GM18868 (cell line): Measurements from ENCODE around the gene OSBPL10.
"Not testable (repeated sequence)": the region's sequence is repeated elsewhere in the genome, so short reads cannot be mapped to it uniquely, and the experiment has no call there.

ENCODE experiments used
- ATAC-seq: cut with Tn5 transposase; IDR thresholded peaks from one replicate; pipeline ENCODE4 v1.9.1; 2021; ENCODE audit warnings: mild to moderate bottlenecking, moderate library complexity; ENCODE audit not compliant: unreplicated experiment

Gene OSBPL10

GRCh38 chr3:31817411-31817966, 163.6 kb downstream of the OSBPL10 start:
- no peak for ATAC-seq

DNA sequence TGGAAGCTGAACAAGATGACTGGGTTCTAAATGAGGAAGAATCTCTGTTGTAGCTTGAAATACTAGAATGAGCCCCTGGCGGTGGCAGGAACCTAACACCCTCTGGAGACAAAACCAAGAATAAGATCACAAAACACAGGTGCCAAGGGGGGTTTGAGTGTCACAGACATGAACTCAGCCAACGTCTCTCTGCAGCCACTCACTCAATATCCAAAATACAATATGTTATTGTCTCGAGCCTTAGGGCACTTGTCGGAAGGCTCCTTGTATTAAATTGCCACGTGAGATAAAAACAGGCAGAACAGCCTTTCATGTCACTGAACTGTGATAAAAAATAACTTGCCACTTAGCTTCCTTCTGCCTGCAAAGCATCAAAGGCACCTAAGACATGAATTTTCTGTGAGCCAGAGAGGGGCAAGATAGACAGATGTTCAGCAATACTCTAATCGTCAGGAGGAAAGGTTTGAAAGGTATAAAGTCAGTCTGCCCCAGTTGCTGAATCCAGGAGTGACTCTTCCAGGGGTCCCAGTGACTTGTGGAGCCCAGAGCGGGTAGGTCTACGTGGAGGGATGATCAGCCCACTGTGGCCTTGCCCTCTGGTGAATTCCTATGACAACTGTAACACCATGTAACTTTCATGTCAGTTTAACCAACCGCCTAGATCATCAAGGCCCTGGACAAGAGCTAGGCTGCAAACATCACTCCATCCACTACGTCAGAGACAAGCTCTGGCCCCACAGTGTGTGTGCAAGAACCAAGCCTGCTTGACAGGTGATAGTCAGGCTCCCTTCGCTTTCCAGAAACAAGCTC, 165.2 kb downstream of the OSBPL10 start:
- no peak for ATAC-seq

- ATAC-seq, result no peak
These were observed 166.1 kb downstream of the OSBPL10 start for GRCh38 chr3:31815006-31815405.

GRCh38 chr3:31813686-31814085, 167.4 kb downstream of the OSBPL10 start:
- no peak for ATAC-seq

DNA sequence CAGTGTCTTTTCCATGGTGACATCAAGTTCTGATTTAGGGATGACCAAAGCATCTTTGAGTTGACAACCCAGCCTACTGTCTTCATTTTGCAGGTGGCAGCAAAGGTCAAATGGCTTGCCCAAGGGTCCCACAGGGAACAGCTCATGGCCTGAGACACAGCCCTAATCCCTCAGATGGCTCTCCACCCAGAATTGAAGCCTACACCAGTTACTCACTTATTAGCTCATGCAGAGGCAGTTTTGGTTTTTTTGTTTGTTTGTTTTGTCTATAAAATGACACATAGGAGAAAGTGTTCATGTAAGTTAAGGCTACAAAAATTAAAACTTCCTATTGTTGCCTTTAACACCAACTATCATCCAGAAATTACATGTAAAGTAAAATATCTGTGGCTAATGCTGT, 167.9 kb downstream of the OSBPL10 start:
- no peak for ATAC-seq

GRCh38 chr3:31810991-31811433, 170.1 kb downstream of the OSBPL10 start:
- no peak for ATAC-seq

- no peak for ATAC-seq
These were observed 172.8 kb downstream of the OSBPL10 start for GRCh38 chr3:31808143-31808720.

DNA sequence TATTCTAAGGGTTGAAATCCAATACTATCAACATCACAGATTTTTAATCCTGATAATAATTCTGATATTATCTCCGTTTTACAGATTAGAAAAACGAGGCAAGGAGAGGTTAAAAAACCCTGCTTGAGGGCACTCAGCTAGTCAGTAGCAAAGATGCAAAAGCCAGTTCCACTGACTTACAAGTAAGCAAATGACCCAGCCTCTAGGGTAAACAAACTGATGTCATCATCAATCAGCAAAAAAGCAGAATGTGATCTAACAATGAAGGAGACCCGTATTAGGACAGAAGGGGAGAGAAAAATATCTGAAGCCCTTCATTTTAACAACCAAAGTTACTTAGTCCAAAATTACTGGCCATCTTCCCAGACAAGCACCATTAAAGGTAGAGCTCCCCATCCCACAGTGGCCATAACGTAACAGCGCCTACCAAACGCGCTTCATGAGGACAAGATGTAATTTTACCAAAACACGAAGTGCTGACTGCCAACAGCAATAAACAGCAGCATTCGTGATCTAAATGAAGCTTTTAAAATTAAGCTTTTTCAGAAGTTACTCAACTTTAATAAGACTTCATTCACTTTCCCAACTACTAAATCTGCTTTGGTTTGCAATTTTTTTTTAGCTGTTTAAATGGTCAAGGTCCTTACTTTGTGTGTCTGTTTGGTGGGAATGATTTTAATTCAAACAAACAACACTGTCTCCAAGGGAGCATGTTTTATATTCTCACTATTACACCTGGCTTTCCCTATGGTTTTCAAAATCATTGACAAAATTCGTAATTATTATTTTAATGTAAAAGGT, 176.6 kb downstream of the OSBPL10 start:
- ATAC-seq, result no peak

GRCh38 chr3:31802981-31803740, 177.9 kb downstream of the OSBPL10 start:
- ATAC-seq, result no peak

- no peak for ATAC-seq
These were observed 180.6 kb downstream of the OSBPL10 start for GRCh38 chr3:31800436-31800835.

DNA sequence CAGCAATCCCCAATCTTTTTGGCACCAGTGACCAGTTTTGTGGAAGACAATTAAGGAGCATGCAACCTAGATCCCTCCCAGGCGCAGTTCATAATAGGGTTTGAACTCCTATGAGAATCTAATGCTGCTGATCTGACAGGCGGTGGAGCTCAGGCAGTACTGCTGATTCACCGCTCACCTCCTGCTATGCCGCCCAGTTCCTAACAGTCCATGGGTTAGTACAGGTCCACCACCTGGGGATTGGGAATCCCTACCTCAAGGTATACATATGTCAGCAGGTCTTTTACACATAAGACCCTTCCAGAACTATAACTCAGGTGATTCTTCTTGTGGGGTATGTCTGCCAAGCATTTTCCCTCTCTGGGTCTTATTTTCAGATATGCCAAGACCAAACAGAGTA, 182.2 kb downstream of the OSBPL10 start:
- ATAC-seq, result no peak

DNA sequence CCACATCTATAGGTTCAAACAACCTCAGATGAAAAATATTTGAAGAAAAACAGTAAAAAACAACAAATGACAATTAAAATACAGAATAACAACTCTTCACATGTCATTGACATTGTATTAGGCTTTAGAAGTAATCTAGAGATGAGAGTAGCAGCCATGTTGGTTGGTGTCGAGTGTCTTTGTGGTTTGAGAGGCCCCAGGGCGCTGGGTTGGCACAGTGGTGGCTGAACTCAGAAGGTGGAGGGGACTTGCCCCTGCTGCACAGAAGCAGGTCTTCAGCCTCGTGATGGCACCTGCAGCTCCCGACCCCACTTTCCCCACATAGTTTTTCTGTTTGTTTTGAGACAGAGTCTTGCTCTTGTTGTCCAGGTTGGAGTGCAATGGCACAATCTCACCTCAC, 187.2 kb downstream of the OSBPL10 start:
- ATAC-seq, result no peak

GRCh38 chr3:31791090-31791430, 190.0 kb downstream of the OSBPL10 start:
- ATAC-seq, result no peak

DNA sequence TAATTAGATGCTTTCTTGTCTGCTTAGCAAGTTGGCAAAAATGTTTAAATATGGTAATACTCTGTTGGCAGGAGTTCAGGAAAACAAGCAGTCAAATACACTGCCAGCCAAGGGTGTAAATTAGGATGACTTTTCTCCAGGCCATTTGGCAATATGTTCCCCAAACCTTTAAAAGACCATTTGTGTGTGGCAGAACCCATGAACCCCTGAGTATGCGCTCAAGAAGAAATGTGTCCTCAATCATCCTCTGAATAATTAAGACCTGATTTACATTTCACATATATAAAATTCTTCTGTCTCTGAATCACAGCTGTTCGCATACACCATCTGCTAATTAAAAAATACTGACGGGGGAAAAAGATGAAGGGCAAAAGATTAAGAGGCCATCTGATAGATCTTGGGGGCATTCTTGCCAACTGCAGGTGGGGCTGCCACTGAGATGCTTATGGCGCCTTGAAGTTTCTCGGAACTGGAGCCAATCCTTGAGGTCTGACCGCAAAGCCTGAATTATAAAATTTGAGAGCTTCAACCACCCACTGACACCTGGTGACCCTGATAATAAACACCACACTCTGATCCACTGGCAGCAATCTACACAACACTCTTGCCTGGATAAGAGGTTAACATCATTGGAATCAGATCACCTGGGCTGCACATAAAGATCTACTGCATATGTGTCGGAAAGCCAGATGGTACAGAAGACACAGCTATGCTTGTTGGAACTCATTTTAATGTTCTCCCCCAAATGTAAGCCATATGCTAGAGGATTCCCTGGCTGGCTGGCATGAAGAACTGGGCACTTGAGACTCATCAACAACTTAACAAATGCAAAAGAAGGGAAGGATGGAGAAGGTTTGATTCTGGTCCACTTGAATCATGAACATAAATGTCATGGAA, 190.6 kb downstream of the OSBPL10 start:
- ATAC-seq, result no peak

DNA sequence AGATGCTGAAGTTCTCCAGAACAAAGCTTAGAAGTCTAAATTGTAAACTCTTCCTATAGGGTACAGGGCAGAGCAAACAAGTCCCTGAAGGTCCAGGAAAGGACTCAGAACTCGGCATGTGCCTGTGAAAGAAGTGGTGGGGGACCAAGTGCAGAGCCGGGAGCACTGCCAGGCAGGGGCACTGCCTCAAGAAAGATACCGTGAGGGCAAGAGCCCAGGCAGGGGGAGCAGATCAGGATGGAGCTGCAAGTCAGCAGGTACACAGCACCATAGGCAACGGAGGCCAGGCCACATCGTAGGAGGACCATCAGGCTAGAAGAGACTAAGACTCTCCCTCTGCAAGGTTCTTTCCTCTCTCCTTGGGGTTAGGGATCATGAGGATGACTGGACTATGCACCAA, 191.6 kb downstream of the OSBPL10 start:
- no peak for ATAC-seq

- no peak for ATAC-seq
These were observed 195.3 kb downstream of the OSBPL10 start for GRCh38 chr3:31785734-31786133.

DNA sequence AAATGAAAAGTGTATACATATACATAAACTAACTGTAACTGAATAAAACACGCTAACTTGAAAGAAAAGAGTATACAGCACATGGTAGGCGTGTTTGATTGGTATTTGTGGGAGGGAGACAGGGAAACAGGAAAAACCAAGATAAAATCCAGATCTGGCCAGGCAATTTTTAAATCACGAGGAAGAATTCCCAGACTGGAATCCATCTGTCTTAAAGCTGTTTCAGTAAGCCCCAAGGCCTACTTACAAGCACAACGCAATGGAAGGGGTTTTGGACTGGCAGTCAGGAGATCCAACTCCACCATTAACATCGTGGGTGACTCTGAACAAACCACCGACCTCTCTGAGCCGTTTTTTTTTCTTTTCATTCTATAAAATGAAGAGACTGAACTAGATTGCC, 195.8 kb downstream of the OSBPL10 start:
- ATAC-seq, result no peak

- ATAC-seq, result not testable (repeated sequence)
These were observed 197.2 kb downstream of the OSBPL10 start for GRCh38 chr3:31783851-31784250.

- ATAC-seq, result not testable (repeated sequence)
These were observed 198.8 kb downstream of the OSBPL10 start for GRCh38 chr3:31782306-31782705.

DNA sequence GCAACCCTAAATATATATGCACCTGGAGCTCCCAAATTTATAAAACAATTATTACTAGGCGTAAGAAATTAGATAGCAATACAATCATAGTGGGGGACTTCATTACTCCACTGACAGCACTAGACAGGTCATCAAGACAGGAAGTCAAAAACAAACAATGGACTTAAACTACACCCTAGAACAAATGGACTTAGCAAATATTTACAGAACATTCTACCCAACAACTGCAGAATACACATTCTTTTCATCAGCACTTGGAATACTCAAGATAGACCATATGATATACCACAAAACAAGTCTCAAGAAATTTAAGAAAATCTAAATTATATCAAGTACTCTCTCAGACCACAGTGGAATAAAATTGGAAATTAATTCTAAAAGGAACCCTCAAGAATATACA, 201.5 kb downstream of the OSBPL10 start:
- no peak for ATAC-seq
